GM23338 (cell line): ENCODE results near the gene ETV6. TPM values are rescaled to one million over a fixed set of nuclear protein-coding genes. Genes with fewer than 3 reads are reported as not detected.

Experiments used
- ATAC-seq: fragments of 200-7000 bp; cut with Tn5 transposase; 3 replicates; pipeline ENCODE4 v1.9.1; 2020
- DNase-seq: peaks from one replicate; pipeline ENCODE4 v3.0.0-alpha.2; 2015; ENCODE audit warnings: low spot score
- H2AFZ ChIP-seq: fragments of 200-600 bp; sonication (generic); 2 replicates; pipeline ENCODE4 v1.8.0; 2016; ENCODE audit warnings: antibody characterized with exemption, mild to moderate bottlenecking, moderate library complexity
- H3F3A ChIP-seq: fragments of 200-600 bp; sonication (generic); replicated peaks from 2 replicates; pipeline ENCODE4 v1.8.0; 2017; ENCODE audit warnings: antibody characterized with exemption, mixed run types, low read depth
- H3K27ac ChIP-seq: fragments of 200-600 bp; sonication (generic); 2 replicates; pipeline ENCODE4 v1.6.1; 2016; ENCODE audit warnings: low read depth
- H3K27me3 ChIP-seq: fragments of 200-600 bp; sonication (generic); 2 replicates; pipeline ENCODE4 v1.8.0; 2016; ENCODE audit warnings: mild to moderate bottlenecking, mixed run types, moderate library complexity; ENCODE audit not compliant: insufficient read depth
- H3K36me3 ChIP-seq: fragments of 200-600 bp; sonication (generic); 2 replicates; pipeline ENCODE4 v1.8.0; 2016; ENCODE audit warnings: mild to moderate bottlenecking; ENCODE audit not compliant: insufficient read depth
- H3K4me1 ChIP-seq: fragments of 200-600 bp; sonication (generic); 2 replicates; pipeline ENCODE4 v1.8.0; 2016; ENCODE audit warnings: mild to moderate bottlenecking, moderate library complexity; ENCODE audit not compliant: insufficient read depth
- H3K4me2 ChIP-seq: fragments of 200-600 bp; sonication (generic); 2 replicates; pipeline ENCODE4 v1.7.1; 2017; ENCODE audit warnings: mixed run types
- H3K4me3 ChIP-seq: fragments of 200-600 bp; sonication (generic); 2 replicates; pipeline ENCODE4 v1.6.1; 2016; ENCODE audit warnings: mixed run types
- H3K79me2 ChIP-seq: fragments of 200-600 bp; sonication (generic); replicated peaks from 2 replicates; pipeline ENCODE4 v1.8.0; 2017; ENCODE audit warnings: mild to moderate bottlenecking; ENCODE audit not compliant: insufficient read depth
- H3K9me2 ChIP-seq: fragments of 200-600 bp; sonication (generic); 2 replicates; pipeline ENCODE4 v1.8.0; 2017; ENCODE audit not compliant: insufficient read depth
- H4K20me1 ChIP-seq: fragments of 200-600 bp; sonication (generic); replicated peaks from 2 replicates; pipeline ENCODE4 v1.8.0; 2017; ENCODE audit warnings: mild to moderate bottlenecking; ENCODE audit not compliant: insufficient read depth
- H3K27ac Mint-ChIP-seq: 2 replicates; pipeline ENCODE4 v1.8.0; 2020; ENCODE audit warnings: inconsistent platforms, mild to moderate bottlenecking, moderate library complexity, mixed read lengths
- H3K27me3 Mint-ChIP-seq: 3 replicates; pipeline ENCODE4 v1.8.0; 2022; ENCODE audit warnings: low read depth, mild to moderate bottlenecking, moderate library complexity, mixed read lengths, inconsistent platforms; ENCODE audit not compliant: insufficient read depth, poor library complexity
- H3K36me3 Mint-ChIP-seq: 3 replicates; pipeline ENCODE4 v1.8.0; 2021; ENCODE audit warnings: low read depth, mild to moderate bottlenecking, inconsistent platforms, moderate library complexity, mixed read lengths
- H3K4me1 Mint-ChIP-seq: 3 replicates; pipeline ENCODE4 v1.8.0; 2020; ENCODE audit warnings: mild to moderate bottlenecking, inconsistent platforms, mixed read lengths
- H3K4me3 Mint-ChIP-seq: 3 replicates; pipeline ENCODE4 v1.8.0; 2021; ENCODE audit warnings: moderate library complexity, mild to moderate bottlenecking, inconsistent platforms, mixed read lengths
- H3K9me3 Mint-ChIP-seq: 3 replicates; pipeline ENCODE4 v1.8.0; 2020; ENCODE audit warnings: moderate library complexity, mild to moderate bottlenecking, inconsistent platforms, mixed read lengths
- CREB1 ChIP-seq: fragments of 250-450 bp; sonication (Bioruptor Pico); IDR thresholded peaks from 2 replicates; pipeline ENCODE4 v1.5.0; 2020; ENCODE audit warnings: low read depth, mild to moderate bottlenecking, moderate library complexity
- EZH2 ChIP-seq: fragments of 200-600 bp; sonication (generic); IDR thresholded peaks from one replicate; pipeline ENCODE4 v1.8.0; 2017; ENCODE audit warnings: antibody characterized with exemption, mild to moderate bottlenecking, low read depth; ENCODE audit not compliant: unreplicated experiment
- EZH2phosphoT487 ChIP-seq: fragments of 200-600 bp; sonication (generic); IDR thresholded peaks from one replicate; pipeline ENCODE4 v1.8.1; 2018; ENCODE audit warnings: antibody characterized with exemption; ENCODE audit not compliant: unreplicated experiment
- JUNB ChIP-seq: IDR thresholded peaks from one replicate; pipeline ENCODE4 v1.6.1; 2016; ENCODE audit warnings: antibody characterized with exemption; ENCODE audit not compliant: unreplicated experiment
- NANOG ChIP-seq: IDR thresholded peaks from 2 replicates; pipeline ENCODE4 v1.6.1; 2016; ENCODE audit warnings: antibody characterized with exemption, borderline replicate concordance
- POLR2AphosphoS5 ChIP-seq: IDR thresholded peaks from 2 replicates; pipeline ENCODE4 v1.6.1; 2016; ENCODE audit warnings: antibody characterized with exemption, low read depth
- STAT1 ChIP-seq: IDR thresholded peaks from one replicate; pipeline ENCODE4 v1.6.1; 2016; ENCODE audit warnings: antibody characterized with exemption; ENCODE audit not compliant: unreplicated experiment
- ZNF114 ChIP-seq: fragments of 250-450 bp; sonication (Bioruptor Pico); IDR thresholded peaks from 2 replicates; pipeline ENCODE4 v1.5.0; 2020; ENCODE audit warnings: mild to moderate bottlenecking, moderate library complexity
- ZNF331 ChIP-seq: fragments of 250-450 bp; sonication (Bioruptor Pico); IDR thresholded peaks from 2 replicates; pipeline ENCODE4 v1.5.0; 2020; ENCODE audit warnings: low read depth, mild to moderate bottlenecking, moderate library complexity
- polyA plus RNA-seq: library from polyadenylated mRNA; unstranded; fragments of >200 nt; fragmentation: Nextera tagmentation; extraction: Ambion mirVana; gene quantifications from 2 replicates; pipeline ENCODE4 v1.2.1, GENCODE V29; 2016
- total RNA-seq: library from RNA; depleted of rRNA; stranded (reverse); fragments of >200 nt; shearing (Covaris generic); gene quantifications from 2 replicates; pipeline ENCODE4 v1.2.3, GENCODE V29; 2014
- TF ChIP-seq, protein P1 (sequence below): IDR thresholded peaks from 2 replicates; pipeline ENCODE4 v1.6.1; 2016; ENCODE audit warnings: antibody characterized with exemption
- TF ChIP-seq, protein P2 (sequence below), 2 experiments: fragments of 200-600 bp in 1 of 2; sonication (generic) in 1 of 2; conservative IDR thresholded peaks; 2 replicates each; pipeline versions ENCODE4 v1.5.1 to v1.6.1; 2016 to 2017; ENCODE audit warnings: antibody characterized with exemption in 2 of 2, low read depth in 2 of 2, mild to moderate bottlenecking in 2 of 2, moderate library complexity in 1 of 2
- TF ChIP-seq, protein P3 (sequence below): IDR thresholded peaks from one replicate; pipeline ENCODE4 v1.6.1; 2018; ENCODE audit warnings: antibody characterized with exemption; ENCODE audit not compliant: unreplicated experiment
- TF ChIP-seq, protein P4 (sequence below): fragments of 250-450 bp; sonication (Bioruptor Pico); IDR thresholded peaks from 2 replicates; pipeline ENCODE4 v1.5.0; 2020; ENCODE audit warnings: mild to moderate bottlenecking, moderate library complexity

ETV6 gene
- total and polyA plus RNA-seq, 2 experiments from 2014 or later: 7.5 to 15.1 TPM

DNA sequence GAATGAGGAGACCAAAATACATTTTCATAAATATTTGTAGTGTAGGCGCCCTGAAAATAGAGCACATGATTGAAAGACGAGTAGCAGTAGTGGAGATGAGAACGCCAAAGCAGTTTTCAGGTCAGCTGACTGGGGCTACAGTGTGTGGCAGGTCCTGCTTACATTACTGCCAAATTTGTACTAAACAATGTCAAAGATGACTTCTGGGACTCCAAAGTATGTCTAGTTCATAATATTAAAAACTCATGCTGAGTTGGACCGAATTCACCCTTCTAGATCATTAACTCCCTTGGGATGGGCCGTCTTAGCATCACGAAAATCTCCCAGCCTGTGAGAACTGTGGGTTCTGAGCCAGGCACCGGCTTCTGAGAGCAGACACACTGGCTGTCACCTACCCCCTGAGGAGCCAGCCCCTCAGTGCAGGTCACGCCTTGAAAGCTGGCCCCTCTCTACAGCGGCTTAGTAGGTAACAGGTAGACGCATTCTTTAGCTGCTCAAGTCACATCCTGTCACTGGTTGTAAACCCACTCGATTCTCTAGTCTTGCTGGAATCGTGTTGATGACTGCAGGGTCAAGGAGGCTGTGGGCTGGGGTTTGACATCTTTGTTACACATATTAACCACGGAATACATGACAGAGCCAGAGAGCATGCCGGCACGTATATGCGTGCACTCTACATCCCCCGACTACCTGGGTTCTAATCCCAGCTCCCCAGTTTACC lies 210.4 kb downstream of the ETV6 start:
- Histone ChIP-seq H2AFZ (no peak overlapping the region), H3K4me1 (peaks cover 42% of the 10 kb centered on the region), H3K4me3 (no peak overlapping the region), H3K27ac (no peak overlapping the region), H3K79me2 (no peaks in the 10 kb centered on the region), H3K4me2 (no peak overlapping the region), H3K27me3 (no peaks in the 10 kb centered on the region), H3F3A (0 out of 2 replicates have a peak, but pooled peaks cover 3% of the 10 kb centered on the region), H3K36me3 (no peaks in the 10 kb centered on the region), H3K9me2 (no peaks in the 10 kb centered on the region), H4K20me1 (no peaks in the 10 kb centered on the region)
- peaks cover 22% of the 10 kb centered on the region for H3K36me3 Mint-ChIP-seq
- no peak overlapping the region; the same call in 1 of the 2 replicates for H3K27ac Mint-ChIP-seq
- no peak for DNase-seq
- H3K9me3 Mint-ChIP-seq: no peaks in the 10 kb centered on the region; the same call in 2 of the 3 replicates
- H3K4me1 Mint-ChIP-seq: peaks cover 61% of the 10 kb centered on the region
- TF ChIP-seq STAT1 (no peak), ZNF114 (CRISPR knock-in tag) (no peak), POLR2AphosphoS5 (no peak), ZNF331 (no peak), JUNB (no peak), EZH2phosphoT487 (no peak), EZH2 (no peak), CREB1 (CRISPR knock-in tag) (no peak), NANOG (no peak)
- TF ChIP-seq, protein P1, sequence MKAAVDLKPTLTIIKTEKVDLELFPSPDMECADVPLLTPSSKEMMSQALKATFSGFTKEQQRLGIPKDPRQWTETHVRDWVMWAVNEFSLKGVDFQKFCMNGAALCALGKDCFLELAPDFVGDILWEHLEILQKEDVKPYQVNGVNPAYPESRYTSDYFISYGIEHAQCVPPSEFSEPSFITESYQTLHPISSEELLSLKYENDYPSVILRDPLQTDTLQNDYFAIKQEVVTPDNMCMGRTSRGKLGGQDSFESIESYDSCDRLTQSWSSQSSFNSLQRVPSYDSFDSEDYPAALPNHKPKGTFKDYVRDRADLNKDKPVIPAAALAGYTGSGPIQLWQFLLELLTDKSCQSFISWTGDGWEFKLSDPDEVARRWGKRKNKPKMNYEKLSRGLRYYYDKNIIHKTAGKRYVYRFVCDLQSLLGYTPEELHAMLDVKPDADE: no peak
- TF ChIP-seq, protein P2, sequence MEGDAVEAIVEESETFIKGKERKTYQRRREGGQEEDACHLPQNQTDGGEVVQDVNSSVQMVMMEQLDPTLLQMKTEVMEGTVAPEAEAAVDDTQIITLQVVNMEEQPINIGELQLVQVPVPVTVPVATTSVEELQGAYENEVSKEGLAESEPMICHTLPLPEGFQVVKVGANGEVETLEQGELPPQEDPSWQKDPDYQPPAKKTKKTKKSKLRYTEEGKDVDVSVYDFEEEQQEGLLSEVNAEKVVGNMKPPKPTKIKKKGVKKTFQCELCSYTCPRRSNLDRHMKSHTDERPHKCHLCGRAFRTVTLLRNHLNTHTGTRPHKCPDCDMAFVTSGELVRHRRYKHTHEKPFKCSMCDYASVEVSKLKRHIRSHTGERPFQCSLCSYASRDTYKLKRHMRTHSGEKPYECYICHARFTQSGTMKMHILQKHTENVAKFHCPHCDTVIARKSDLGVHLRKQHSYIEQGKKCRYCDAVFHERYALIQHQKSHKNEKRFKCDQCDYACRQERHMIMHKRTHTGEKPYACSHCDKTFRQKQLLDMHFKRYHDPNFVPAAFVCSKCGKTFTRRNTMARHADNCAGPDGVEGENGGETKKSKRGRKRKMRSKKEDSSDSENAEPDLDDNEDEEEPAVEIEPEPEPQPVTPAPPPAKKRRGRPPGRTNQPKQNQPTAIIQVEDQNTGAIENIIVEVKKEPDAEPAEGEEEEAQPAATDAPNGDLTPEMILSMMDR (conservative IDR thresholded peaks at IDR 0.05; ENCODE audit: low read depth in 2 of 2): no peak
- TF ChIP-seq, protein P3, sequence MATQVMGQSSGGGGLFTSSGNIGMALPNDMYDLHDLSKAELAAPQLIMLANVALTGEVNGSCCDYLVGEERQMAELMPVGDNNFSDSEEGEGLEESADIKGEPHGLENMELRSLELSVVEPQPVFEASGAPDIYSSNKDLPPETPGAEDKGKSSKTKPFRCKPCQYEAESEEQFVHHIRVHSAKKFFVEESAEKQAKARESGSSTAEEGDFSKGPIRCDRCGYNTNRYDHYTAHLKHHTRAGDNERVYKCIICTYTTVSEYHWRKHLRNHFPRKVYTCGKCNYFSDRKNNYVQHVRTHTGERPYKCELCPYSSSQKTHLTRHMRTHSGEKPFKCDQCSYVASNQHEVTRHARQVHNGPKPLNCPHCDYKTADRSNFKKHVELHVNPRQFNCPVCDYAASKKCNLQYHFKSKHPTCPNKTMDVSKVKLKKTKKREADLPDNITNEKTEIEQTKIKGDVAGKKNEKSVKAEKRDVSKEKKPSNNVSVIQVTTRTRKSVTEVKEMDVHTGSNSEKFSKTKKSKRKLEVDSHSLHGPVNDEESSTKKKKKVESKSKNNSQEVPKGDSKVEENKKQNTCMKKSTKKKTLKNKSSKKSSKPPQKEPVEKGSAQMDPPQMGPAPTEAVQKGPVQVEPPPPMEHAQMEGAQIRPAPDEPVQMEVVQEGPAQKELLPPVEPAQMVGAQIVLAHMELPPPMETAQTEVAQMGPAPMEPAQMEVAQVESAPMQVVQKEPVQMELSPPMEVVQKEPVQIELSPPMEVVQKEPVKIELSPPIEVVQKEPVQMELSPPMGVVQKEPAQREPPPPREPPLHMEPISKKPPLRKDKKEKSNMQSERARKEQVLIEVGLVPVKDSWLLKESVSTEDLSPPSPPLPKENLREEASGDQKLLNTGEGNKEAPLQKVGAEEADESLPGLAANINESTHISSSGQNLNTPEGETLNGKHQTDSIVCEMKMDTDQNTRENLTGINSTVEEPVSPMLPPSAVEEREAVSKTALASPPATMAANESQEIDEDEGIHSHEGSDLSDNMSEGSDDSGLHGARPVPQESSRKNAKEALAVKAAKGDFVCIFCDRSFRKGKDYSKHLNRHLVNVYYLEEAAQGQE: no peak
- TF ChIP-seq, protein P4, sequence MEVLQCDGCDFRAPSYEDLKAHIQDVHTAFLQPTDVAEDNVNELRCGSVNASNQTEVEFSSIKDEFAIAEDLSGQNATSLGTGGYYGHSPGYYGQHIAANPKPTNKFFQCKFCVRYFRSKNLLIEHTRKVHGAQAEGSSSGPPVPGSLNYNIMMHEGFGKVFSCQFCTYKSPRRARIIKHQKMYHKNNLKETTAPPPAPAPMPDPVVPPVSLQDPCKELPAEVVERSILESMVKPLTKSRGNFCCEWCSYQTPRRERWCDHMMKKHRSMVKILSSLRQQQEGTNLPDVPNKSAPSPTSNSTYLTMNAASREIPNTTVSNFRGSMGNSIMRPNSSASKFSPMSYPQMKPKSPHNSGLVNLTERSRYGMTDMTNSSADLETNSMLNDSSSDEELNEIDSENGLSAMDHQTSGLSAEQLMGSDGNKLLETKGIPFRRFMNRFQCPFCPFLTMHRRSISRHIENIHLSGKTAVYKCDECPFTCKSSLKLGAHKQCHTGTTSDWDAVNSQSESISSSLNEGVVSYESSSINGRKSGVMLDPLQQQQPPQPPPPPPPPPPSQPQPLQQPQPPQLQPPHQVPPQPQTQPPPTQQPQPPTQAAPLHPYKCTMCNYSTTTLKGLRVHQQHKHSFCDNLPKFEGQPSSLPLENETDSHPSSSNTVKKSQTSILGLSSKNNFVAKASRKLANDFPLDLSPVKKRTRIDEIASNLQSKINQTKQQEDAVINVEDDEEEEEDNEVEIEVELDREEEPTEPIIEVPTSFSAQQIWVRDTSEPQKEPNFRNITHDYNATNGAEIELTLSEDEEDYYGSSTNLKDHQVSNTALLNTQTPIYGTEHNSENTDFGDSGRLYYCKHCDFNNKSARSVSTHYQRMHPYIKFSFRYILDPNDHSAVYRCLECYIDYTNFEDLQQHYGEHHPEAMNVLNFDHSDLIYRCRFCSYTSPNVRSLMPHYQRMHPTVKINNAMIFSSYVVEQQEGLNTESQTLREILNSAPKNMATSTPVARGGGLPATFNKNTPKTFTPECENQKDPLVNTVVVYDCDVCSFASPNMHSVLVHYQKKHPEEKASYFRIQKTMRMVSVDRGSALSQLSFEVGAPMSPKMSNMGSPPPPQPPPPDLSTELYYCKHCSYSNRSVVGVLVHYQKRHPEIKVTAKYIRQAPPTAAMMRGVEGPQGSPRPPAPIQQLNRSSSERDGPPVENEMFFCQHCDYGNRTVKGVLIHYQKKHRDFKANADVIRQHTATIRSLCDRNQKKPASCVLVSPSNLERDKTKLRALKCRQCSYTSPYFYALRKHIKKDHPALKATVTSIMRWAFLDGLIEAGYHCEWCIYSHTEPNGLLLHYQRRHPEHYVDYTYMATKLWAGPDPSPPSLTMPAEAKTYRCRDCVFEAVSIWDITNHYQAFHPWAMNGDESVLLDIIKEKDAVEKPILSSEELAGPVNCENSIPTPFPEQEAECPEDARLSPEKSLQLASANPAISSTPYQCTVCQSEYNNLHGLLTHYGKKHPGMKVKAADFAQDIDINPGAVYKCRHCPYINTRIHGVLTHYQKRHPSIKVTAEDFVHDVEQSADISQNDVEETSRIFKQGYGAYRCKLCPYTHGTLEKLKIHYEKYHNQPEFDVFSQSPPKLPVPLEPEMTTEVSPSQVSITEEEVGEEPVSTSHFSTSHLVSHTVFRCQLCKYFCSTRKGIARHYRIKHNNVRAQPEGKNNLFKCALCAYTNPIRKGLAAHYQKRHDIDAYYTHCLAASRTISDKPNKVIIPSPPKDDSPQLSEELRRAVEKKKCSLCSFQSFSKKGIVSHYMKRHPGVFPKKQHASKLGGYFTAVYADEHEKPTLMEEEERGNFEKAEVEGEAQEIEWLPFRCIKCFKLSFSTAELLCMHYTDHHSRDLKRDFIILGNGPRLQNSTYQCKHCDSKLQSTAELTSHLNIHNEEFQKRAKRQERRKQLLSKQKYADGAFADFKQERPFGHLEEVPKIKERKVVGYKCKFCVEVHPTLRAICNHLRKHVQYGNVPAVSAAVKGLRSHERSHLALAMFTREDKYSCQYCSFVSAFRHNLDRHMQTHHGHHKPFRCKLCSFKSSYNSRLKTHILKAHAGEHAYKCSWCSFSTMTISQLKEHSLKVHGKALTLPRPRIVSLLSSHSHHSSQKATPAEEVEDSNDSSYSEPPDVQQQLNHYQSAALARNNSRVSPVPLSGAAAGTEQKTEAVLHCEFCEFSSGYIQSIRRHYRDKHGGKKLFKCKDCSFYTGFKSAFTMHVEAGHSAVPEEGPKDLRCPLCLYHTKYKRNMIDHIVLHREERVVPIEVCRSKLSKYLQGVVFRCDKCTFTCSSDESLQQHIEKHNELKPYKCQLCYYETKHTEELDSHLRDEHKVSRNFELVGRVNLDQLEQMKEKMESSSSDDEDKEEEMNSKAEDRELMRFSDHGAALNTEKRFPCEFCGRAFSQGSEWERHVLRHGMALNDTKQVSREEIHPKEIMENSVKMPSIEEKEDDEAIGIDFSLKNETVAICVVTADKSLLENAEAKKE (CRISPR knock-in tag): no peak
- ATAC-seq: no peak
- no peak overlapping the region for H3K4me3 Mint-ChIP-seq
- peaks cover 2% of the 10 kb centered on the region for H3K27me3 Mint-ChIP-seq
